HL-60/S4 treated with phorbol 12-myristate 13-acetate at 8.2 ng/mL for 4 days and 3 days (cell line): ENCODE results near the gene HADHA.

Experiments used
- in situ Hi-C: fragments of 300-500 bp; cut with MboI; formaldehyde crosslinking; loops from 2 replicates; pipeline ENCODE4 v1.15.0; 2022; ENCODE audit warnings: low sequenced_read_pairs

HADHA gene

GRCh38 chr2:26245810-26246209 lies 1.4 kb upstream of the HADHA start:
- in situ Hi-C loops = no loop called here

GRCh38 chr2:26245231-26245732 lies 850 bp upstream of the HADHA start:
- in situ Hi-C loops = no loop called here

DNA sequence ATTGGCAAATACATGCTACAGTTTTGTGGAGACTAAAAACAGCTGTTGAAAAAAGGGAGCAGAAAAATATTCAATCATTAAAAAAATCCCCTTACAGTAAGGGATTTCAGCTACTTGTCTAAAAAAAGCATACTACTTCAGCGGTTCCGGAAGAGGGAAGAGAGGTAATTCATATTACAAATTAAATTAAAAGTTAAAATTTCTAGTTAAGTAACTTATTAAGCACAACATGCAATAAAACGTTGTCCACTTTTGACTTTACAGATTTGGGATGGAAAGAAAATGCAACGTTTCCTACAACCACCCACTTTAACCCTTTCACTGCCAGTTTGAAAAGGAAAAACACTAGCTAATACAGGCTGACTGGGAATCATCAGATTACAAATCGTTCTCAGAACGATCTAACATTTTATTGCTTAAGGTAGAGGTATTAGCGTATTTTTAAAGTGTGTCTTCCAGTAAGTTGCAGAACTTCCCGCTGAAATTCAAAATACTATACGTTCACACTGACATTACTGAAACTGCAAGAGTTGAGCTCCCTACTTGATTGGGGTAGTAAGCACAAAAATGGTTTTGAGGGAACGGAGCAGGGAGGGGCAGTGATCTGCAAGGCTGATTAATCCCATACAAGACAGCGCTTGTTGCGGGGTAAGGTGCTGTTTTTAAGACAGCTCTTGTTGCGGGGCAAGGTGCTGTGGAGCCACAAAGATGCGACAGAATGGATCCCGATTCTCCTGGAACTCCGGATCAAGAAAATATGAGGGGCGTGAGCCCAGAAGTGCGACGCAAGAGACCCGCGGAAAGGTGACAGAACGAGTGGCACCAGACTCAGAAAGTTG lies 743 bp downstream of the HADHA start:
- in situ Hi-C loops = no loop called here

GRCh38 chr2:26241928-26242436 lies 2.5 kb downstream of the HADHA start:
- in situ Hi-C loops = no loop called here

DNA sequence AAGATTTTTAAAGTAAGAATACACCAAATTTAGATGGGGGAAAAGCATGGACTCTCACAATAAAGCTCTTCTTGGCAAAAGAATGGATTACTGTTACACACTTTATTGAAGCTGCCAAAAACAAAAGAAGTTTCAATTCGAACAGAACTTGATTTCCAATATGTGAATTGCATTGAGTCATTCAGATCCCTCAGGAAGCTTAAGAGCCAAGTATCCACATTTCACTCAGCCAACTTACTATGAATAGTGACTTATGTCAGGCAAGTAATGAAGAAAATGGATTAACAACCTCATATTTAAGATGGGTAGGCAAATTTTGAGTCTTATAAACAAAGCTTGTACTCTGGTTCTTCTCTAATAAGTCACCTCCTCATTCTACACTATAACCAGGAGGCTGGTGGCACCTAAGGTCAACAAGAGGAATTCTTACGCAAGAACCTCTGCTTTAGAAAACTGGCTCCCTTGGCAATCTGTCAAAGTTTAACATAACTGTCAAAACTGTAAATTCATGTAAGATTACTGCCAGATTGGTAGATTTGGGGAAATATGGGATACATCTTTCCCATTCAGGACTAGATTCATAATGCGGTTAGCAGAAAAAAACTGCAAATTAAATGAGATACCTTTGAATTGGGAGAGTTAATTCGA lies 6.0 kb downstream of the HADHA start:
- in situ Hi-C loops = no loop called here

DNA sequence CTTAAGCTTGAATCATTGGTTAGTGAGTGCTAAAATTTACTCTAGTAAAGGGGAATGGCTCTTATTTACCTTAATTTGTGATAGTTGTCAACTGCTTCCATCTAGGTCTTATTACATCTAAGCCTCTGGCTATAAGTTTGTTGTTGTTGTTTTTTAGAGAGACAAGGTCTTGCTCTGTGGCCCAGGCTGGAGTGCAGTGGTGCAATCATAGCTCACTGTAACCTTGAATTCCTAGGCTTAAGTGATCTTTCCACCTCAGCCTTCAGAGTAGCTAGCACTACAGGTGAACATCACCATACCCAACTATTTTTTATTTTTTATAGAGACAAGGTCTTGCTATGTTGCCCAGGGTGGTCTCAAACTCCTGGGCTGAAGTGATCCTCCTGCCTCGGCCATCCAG lies 6.6 kb downstream of the HADHA start:
- in situ Hi-C loops = no loop called here

DNA sequence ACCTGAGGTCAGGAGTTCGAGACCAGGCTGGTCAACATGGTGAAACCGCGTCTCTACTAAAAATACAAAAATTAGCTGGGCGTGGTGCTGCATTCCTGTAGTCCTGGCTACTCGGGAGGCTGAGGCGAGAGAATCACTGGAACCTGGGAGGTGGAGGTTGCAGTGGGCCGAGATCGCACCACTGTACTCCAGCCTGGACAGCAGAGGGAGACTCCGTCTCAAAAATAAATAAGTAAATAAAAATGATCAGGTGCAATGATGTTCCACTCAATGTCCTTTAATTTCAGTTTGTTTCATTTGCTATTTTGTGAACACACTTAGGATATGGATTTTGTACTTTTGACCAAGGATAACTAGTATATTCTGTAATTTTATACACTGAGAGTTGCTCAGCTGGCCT lies 9.3 kb downstream of the HADHA start:
- in situ Hi-C loops = no loop called here

- in situ Hi-C loops = no loop called here
Observed at GRCh38 chr2:26230806-26231205, 13.6 kb downstream of the HADHA start.

DNA sequence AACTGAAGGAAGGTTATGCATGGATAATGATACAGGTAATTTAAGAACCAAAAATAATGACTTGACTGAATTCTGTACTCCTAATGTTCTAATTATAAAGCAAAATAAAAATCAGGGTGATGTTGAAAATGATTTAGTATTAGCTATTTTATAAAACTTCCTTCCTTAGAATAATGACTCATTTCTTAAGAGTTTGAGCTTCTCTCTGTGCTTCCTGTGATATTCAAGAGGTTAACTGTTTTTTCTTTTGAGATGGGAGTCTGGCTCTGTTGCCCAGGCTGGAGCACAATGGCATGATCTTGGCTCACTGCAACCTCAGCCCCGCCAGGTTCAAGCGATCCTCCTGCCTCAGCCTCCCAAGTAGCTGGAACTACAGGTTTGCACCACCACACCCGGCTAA lies 14.8 kb downstream of the HADHA start:
- in situ Hi-C loops = no loop called here

- in situ Hi-C loops = no loop called here
Observed at GRCh38 chr2:26224095-26224494, 20.3 kb downstream of the HADHA start.

DNA sequence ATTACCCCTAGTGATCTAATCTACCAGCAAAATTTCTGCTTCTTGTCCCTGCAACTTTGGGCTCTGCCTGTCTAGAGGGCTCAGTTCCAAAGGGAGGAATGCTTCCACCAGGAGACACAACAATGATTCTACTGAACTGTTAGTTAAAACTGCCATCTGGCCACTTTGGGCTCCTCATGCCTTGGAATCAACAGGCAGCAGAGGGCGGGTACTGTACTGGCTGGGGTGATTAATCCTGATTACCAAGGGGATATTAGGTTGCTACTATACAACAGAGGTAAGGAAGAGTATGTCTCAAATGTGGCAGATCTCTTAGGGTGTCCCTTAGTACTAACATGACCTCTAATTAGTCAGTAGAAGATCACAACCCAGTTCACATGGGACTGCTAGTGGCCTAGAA lies 21.4 kb downstream of the HADHA start:
- in situ Hi-C loops = no loop called here

GRCh38 chr2:26217720-26218119 lies 26.7 kb downstream of the HADHA start:
- in situ Hi-C loops = no loop called here

- in situ Hi-C loops = no loop called here
Observed at GRCh38 chr2:26216587-26216986, 27.8 kb downstream of the HADHA start.

DNA sequence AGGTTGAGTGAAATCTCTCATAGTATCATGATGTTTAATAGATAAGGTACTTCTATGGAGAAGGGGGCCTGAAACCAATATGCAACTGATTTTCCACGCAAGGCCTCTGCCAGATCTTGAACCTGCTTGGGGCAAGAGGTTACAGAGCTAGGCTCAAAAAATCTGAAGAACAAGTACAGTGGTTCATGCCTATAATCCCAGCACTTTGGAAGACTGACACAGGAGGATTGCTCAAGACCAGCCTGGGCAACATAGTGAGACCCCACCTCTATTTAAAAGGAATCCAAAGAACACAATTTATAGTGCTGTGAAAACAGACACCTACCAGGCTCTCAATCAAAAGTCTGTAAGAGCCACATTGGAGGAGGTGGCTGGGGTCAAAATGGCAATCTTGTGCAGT lies 28.6 kb downstream of the HADHA start:
- in situ Hi-C loops = no loop called here

DNA sequence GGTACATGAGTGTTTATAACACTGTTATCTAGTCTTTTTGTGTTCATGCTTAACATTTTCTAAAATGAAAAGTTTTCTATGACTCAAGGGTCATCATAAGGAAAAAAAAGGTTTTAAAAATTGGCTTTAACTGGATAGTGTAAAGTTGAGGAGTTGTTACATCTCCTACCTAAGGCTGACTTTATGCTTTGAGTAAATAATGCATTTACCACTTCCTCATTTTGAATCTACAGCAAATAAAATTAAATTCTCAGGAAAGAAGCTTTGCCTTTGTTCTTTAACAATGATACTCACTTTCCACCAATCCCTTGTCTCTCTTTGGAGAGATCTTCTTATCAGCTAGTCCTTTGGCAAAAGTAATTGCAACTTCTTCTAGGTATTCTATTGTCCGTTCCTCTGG lies 29.7 kb downstream of the HADHA start:
- in situ Hi-C loops = no loop called here

DNA sequence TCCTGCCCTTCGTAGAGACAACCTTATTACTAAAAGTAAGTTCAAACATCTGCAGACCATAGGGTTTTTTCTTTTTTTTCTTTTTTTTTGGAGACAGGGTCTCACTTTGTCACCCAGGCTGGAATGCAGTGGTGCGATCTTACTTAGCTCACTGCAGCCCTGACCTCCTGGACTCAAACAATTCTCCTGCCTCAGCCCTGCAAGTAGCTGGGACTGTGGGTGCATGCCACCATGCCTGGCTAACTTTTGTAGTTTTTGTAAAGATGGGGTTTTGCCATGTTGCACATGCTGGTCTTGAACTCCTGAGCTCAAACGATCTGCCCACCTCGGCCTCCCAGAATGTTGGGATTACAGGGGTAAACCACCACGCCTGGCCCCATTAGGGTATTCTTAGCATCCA lies 32.4 kb downstream of the HADHA start:
- in situ Hi-C loops = no loop called here

GRCh38 chr2:26203906-26204305 lies 40.5 kb downstream of the HADHA start:
- in situ Hi-C loops = no loop called here

GRCh38 chr2:26202981-26203490 lies 41.4 kb downstream of the HADHA start:
- in situ Hi-C loops = no loop called here

DNA sequence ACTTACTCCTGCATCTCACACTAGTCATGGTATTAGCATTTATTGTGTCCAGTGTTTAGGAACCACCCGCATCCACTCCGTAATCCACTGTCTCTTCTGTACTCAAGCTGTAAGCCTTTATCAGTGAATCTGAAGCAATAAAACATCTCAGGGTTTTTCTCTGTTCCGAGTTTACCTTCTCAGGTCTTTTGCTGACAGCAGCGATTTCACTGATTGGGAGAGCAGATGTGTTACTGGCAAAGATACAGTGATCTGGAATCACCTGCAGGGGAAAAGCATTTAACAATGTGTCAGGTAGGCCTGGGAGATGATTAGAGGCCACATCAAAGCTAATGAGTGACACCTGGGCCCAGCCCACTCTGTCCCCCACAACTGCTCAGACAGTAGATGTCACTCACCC lies 46.9 kb downstream of the HADHA start:
- in situ Hi-C loops = no loop called here

DNA sequence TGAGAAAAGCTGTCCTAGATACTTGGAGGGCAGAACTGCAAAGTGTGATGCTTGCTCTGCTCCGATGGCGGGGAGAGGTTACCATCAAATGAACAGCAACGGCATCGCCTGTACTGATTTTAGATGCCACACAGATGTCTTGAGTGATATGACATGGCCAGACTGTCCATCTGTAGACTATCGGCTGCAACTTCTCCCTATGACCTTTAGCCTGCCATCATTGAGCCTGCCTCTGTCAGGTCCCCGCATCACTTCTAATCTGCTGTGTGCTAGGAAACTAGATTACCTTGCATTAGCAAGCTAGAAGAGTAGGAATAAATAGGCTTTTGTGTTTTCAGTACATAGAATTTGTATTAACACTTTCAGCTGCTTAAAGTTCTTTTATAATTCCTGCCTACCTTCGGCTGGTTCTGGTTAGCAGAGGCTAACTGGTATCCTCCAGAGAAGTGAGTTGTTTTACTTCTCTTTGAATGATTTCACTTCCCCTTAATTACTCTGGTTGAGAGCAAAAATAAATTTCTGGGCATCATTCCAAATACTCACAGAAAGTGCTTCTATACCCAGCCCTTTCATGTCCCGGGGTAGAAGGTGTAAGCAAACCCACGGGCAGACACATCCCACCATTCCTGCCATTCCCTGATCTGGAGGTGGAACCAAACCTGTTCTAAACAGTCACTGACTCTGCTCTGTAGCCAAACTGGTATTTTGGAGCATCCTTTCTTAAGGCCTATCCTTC lies 47.6 kb downstream of the HADHA start:
- in situ Hi-C loops = no loop called here
